HG02981 (cell line): Measurements from ENCODE around the gene NOL3.

Source experiments
- ATAC-seq: cut with Tn5 transposase; IDR thresholded peaks from one replicate; pipeline ENCODE4 v1.9.1; 2021; ENCODE audit warnings: mild to moderate bottlenecking, moderate library complexity; ENCODE audit not compliant: unreplicated experiment

NOL3 gene

DNA sequence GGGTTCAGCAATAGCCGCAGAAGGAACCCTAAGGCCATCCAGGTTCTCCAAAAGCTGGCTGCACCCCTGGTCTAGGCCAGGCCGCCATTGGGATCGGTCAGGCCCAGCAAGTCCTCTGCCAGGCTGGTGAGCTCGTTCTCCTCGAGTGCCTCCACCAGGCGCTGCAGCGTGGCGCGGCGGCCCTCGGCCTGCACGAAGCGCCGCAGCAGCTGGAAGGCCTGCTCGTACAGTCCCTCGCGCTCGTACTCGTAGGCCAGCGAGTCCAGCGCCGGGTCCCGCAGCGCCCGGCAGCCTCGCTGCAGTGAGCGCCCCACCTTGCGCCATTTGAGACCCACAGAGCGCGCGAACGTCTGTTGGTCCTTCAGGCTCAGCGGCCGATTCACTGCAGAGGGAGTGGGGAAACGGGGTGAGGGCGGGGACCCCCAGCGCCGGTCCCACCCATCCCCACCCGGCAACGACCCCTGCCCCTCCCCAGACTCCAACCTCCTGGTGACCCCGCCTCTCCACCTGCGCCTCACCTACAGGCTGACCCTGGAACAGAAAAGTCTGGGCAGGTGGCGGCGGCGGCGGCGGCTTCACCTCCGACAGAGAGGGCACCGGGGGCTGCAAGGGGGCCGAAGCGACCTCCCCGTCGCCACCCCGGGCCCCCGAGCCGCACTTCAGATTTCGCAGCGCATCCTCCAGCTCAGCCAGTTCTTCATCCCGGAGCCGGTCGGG is 15.6 kb upstream of the NOL3 start:
- no peak for ATAC-seq

- ATAC-seq: no peak
Observed at GRCh38 chr16:67155295-67156142, 14.8 kb upstream of the NOL3 start.

GRCh38 chr16:67156143-67156844 is 14.0 kb upstream of the NOL3 start:
- ATAC-seq: no peak

GRCh38 chr16:67157106-67157748 is 13.1 kb upstream of the NOL3 start:
- ATAC-seq: no peak

- no peak for ATAC-seq
Observed at GRCh38 chr16:67157892-67158635, 12.3 kb upstream of the NOL3 start.

DNA sequence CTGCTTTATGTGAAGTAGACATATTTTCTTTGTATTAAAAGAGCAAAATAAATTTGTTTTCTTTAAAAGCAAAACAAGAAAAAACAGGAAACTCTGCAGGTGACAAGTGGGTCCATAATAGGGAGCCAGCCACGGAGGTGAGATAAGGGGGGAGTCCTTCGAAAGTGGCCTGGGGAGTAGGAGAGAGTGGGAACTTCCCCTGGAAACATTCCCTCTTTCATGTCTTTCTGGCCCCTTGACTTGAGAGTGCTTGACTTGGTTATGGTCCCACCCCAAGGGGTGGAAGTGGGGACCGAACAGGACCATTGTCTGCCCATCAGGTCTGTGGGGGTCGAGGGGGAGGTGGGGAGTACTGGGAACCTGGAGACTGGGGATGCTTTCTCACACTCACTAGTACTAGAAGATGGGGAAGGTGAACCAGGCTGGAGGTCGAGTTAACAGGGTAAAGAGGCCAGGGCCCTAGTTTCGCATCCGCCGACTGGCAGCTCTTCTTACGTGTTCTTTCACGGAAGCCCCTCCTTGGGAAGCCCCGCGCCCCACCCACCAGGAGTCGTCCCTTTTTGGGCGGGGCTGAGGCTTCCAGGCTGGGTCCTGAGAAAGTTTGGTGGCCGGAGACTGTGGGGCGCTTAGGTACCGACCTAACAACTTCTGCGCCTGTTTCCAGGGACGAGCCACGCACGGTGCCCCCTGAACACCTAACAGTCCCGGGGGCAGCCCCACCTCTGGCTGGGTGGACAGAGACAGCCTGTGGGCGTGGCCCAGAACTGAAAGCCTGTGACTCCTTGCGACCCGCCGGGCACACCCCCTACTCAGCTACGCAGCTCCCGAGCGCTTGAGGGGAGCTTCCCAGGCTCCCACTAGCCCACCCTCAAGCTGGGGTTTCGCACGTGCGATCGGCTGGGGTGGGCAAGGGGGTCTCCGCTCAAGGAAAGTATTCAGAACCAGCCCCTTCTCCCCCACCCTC is 11.4 kb upstream of the NOL3 start:
- ATAC-seq: peak; percentile 38

GRCh38 chr16:67161595-67162058 is 8.7 kb upstream of the NOL3 start:
- no peak for ATAC-seq

- no peak for ATAC-seq
Observed at GRCh38 chr16:67162506-67163163, 7.7 kb upstream of the NOL3 start.

GRCh38 chr16:67163164-67163998 is 7.0 kb upstream of the NOL3 start:
- ATAC-seq: no peak

- no peak for ATAC-seq
Observed at GRCh38 chr16:67163999-67164558, 6.3 kb upstream of the NOL3 start.

DNA sequence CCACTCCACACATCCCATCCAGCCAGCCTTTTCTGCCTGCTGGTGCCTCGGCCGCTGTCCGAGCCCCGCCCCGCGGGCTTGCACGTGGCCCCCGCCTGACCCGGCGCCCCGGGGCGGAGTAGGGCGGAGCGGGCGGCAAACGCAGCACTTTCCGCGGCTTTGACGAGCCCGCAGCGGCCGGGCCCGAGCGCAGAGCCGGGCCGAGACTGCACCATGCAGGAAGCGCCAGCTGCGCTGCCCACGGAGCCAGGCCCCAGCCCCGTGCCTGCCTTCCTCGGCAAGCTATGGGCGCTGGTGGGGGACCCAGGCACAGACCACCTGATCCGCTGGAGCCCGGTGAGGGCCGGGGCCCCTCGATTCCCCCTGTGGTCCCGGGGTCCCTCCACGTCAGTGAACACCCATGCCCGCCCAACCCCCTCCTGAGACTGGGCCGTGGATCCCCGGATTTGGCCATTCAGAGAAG is 5.7 kb upstream of the NOL3 start, which contains the start of gene HSF4:
HSF4 (plus strand) TSS at position 147 of the 463 bp plus-strand sequence; CDS start at position 214, 67 bp downstream.
- no peak for ATAC-seq

DNA sequence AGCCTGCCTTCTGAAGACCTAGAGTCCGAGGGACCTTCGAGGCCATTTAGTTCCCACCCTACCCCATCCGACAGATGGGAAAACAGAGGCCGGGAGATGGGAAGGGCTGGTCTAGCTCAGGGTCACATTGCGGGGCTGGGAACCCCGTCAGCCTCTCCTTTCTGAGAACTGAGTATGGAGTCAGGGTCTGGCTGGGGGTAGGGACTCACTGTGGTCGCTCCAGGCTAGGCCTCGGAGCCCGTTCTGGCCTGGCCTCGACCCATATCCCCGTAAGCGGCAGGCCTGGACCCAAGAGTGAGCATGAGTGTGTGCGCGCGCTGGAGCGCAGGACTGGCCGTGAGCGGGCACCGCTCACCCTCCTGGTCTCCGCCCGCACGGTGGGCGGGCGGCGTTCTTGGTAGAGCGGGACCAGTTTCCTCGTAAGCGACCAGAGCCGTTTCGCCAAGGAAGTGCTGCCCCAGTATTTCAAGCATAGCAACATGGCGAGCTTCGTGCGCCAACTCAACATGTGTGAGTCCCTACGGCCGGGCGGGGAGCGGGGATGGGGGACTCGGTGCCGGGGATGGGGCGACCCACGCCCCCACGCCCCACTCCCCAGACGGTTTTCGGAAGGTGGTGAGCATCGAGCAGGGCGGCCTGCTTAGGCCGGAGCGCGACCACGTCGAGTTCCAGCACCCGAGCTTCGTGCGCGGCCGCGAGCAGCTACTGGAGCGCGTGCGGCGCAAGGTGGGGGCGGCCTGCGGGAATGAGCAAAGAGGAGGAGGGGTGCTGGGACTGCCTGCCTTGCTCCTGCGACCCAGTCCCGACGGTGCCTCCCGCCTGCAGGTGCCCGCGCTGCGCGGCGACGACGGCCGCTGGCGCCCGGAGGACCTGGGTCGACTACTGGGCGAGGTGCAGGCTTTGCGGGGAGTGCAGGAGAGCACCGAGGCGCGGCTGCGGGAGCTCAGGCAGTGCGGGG is 4.9 kb upstream of the NOL3 start:
- ATAC-seq: no peak

- ATAC-seq: no peak
Observed at GRCh38 chr16:67166110-67166547, 4.2 kb upstream of the NOL3 start.

DNA sequence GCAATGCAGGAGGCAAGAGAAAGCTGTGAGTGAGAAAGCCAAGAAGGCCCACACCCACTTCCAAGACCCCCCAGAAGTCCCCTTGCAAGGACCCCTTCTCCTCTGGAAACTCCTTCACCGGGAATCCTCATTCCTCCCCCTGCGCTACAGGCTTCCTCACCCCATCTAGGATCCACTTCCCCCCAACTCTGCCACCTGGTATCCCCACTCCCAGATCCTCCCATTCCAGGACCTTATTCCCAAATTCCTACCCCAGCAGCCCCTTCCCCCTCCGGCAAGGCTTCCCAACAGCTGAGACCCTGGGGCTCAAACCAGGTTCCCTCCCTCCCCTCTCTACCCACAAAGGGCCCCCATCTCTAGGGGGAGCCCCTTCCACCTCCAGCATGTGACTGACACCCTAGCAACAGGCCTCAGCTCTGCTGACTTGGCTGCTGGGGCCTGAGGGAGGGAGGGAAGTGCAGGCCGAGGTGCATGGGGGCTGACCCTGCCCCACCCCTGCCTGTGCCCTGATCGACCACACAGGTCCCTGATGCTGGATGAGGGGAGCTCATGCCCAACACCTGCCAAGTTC is 3.7 kb upstream of the NOL3 start:
- ATAC-seq: no peak

DNA sequence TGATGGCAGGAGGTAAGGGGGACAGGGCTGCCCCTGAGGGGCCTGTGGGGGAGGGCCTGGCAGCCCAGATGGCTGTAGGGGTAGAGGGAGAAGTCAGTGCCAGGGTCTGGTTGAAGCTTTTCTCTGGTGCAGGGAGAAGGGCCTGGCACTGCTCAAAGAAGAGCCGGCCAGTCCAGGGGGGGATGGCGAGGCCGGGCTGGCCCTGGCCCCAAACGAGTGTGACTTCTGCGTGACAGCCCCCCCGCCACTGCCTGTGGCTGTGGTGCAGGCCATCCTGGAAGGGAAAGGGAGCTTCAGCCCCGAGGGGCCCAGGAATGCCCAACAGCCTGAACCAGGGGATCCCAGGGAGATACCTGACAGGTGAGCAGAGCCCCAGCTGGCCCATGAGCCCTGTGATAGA is 2.8 kb upstream of the NOL3 start:
- no peak for ATAC-seq

- ATAC-seq: no peak
Observed at GRCh38 chr16:67169011-67169451, 1.3 kb upstream of the NOL3 start.
